Adrenal gland (tissue), 12 donors: ENCODE measurements around the gene CLDN18. TPM values are rescaled to one million over a fixed set of nuclear protein-coding genes. Genes with fewer than 3 reads are reported as not detected.

Experiments used
- DNase-seq, 7 donors: peaks; one replicate each; pipeline ENCODE4 v3.0.0-alpha.2; 2019 to 2020
- H3K27ac ChIP-seq, 5 donors: fragments of 200-600 bp; sonication (generic) in 4 of 5; 1 replicate in 3 of 5; 2 replicates in 2 of 5; pipeline versions ENCODE4 v1.5.1 to v1.8.0; 2016 to 2020; ENCODE audit warnings: mild to moderate bottlenecking in 1 of 5
- H3K27me3 ChIP-seq: fragments of 200-600 bp; 2 replicates; pipeline ENCODE4 v1.8.0; 2021
- H3K36me3 ChIP-seq, 2 donors: fragments of 200-600 bp; replicated peaks in 1 of 2; 1 replicate in 1 of 2; 2 replicates in 1 of 2; pipeline versions ENCODE4 v1.5.1 to v1.8.0; 2018 to 2022
- H3K4me1 ChIP-seq, 2 donors: fragments of 200-600 bp; replicated peaks in 1 of 2; 1 replicate in 1 of 2; 2 replicates in 1 of 2; pipeline versions ENCODE4 v1.5.1 to v1.8.0; 2018 to 2021
- H3K4me3 ChIP-seq, 4 donors: fragments of 200-600 bp; sonication (generic) in 3 of 4; one replicate each; pipeline ENCODE4 v1.5.1; 2016 to 2018
- H3K9me3 ChIP-seq, 3 donors: fragments of 200-600 bp; sonication (generic) in 1 of 3; replicated peaks in 1 of 3; 1 replicate in 2 of 3; 2 replicates in 1 of 3; pipeline versions ENCODE4 v1.5.1 to v1.8.0; 2016 to 2021
- CTCF ChIP-seq, 6 experiments: fragments of 450-650 bp in 4 of 6; fragments of 200-600 bp in 2 of 6; sonication (generic) in 1 of 6; IDR thresholded peaks; 1 replicate in 5 of 6; 2 replicates in 1 of 6; pipeline versions ENCODE4 v1.5.1 to v1.8.0; 2016 to 2021; ENCODE audit warnings: antibody characterized with exemption in 6 of 6, mild to moderate bottlenecking in 2 of 6, moderate library complexity in 1 of 6
- POLR2A ChIP-seq, 2 donors: fragments of 450-650 bp; IDR thresholded peaks; one replicate each; pipeline ENCODE4 v1.6.1; 2017; ENCODE audit warnings: antibody characterized with exemption in 2 of 2, mild to moderate bottlenecking in 2 of 2, moderate library complexity in 1 of 2
- WGBS, 4 donors: extraction: QIAGEN DNeasy Blood & Tissue Kit in 2 of 4; methylation state at CpG; one replicate each; pipeline versions ENCODE4 v1.1.5 to v1.1.7; 2013 to 2017; 5-methylcytosine and 5-hydroxymethylcytosine counted together
- intact Hi-C, 2 donors: fragments of 100-400 bp; cut with DNase I; formaldehyde crosslinking; loops; one replicate each; pipeline versions ENCODE4 v1.14.1 to v1.15.0; 2022 to 2023
- polyA plus RNA-seq, 3 donors: library from polyadenylated mRNA; stranded (reverse); fragments of 200-250 nt in 2 of 3; fragments of 350-450 nt in 1 of 3; fragmentation: Illumina TruSeq in 1 of 3; extraction: RNeasy Lipid Tissue Mini Kit (QIAGEN cat#74804) in 1 of 3; gene quantifications; one replicate each; pipeline ENCODE4 v1.2.3, GENCODE V29; 2013 to 2014
- total RNA-seq, 9 donors: library from RNA; depleted of rRNA in 4 of 9; stranded (reverse); fragments of >200 nt in 4 of 9; fragments of 120-200 nt in 1 of 9; fragmentation: NEBNext Ultra II Directional in 1 of 9; extraction: Animal tissue kit (Norgen Biotek cat#: 25700) in 1 of 9; gene quantifications; one replicate each; pipeline versions ENCODE4 v1.1.0 to v1.2.4, GENCODE V29; 2013 to 2023
- donor health status: healthy with polysubstance abuse.
- donor health status: Bipolar disorder and iron deficiency.
- donor health status: DM: yes; HTN: yes; CAD: no.
- donor health status: DM: no; HTN: no; CAD: no.
- donor health status: DM: no; HTN: no; CAD: no.
- donor health status: DM: yes; HTN: yes; CAD: no.

CLDN18 gene
- total and polyA plus RNA-seq, 12 donors = 0.03 to 0.31 (median 0.21) TPM; not detected in 8

- 88 to 95% (median 93%) methylated on average over 3 of the region's 3 CpGs for WGBS, 4 donors
- DNase-seq = no peak
- intact Hi-C loops = no loop called here
Measured at GRCh38 chr3:138032567-138032966, 22.6 kb downstream of the CLDN18 start.

GRCh38 chr3:138033202-138033691 is 23.3 kb downstream of the CLDN18 start:
- Histone ChIP-seq H3K9me3 (no peaks in the 10 kb centered on the region), H3K4me1 (no peaks in the 10 kb centered on the region), H3K4me3 (no peak overlapping the region), H3K27ac (no peak overlapping the region), H3K27me3 (no peaks in the 10 kb centered on the region), H3K36me3 (no peaks in the 10 kb centered on the region)
- TF ChIP-seq CTCF (IDR thresholded peaks at IDR 0.05) = no peak
- TF ChIP-seq POLR2A (IDR thresholded peaks at IDR 0.05) = no peak
- no peak for DNase-seq
- WGBS, 4 donors = 96 to 100% (median 99%) methylated on average over 2 of the region's 2 CpGs
- intact Hi-C loops = no loop called here

More at GRCh38 chr3:138032567-138032966, 22.6 kb downstream of the CLDN18 start:
- no peak for TF ChIP-seq CTCF (IDR thresholded peaks at IDR 0.05)
- Histone ChIP-seq H3K4me1 (no peaks in the 10 kb centered on the region), H3K4me3 (no peak overlapping the region), H3K9me3 (no peaks in the 10 kb centered on the region), H3K27ac (no peak overlapping the region), H3K27me3 (no peaks in the 10 kb centered on the region), H3K36me3 (no peaks in the 10 kb centered on the region)

- TF ChIP-seq POLR2A (IDR thresholded peaks at IDR 0.05) (no peak), CTCF (IDR thresholded peaks at IDR 0.05) (no peak)
- peak in 4 of 7 donors; percentile 19 to 31 (median 24) for DNase-seq
- Histone ChIP-seq H3K4me1 (no peaks in the 10 kb centered on the region), H3K36me3 (no peaks in the 10 kb centered on the region), H3K27me3 (no peaks in the 10 kb centered on the region), H3K9me3 (no peaks in the 10 kb centered on the region), H3K27ac (no peak overlapping the region), H3K4me3 (no peak overlapping the region)
- 32 to 80% (median 55%) methylated on average over 1 of the region's 1 CpG for whole genome bisulfite sequencing, 4 donors
- intact Hi-C loops = no loop called here
Measured at GRCh38 chr3:138034918-138035317, 25.0 kb downstream of the CLDN18 start.

- intact Hi-C loops = no loop called here
- Histone ChIP-seq H3K4me1 (no peaks in the 10 kb centered on the region), H3K9me3 (no peaks in the 10 kb centered on the region), H3K27ac (no peak overlapping the region), H3K36me3 (no peaks in the 10 kb centered on the region), H3K27me3 (no peaks in the 10 kb centered on the region), H3K4me3 (no peak overlapping the region)
- no peak for DNase-seq
- TF ChIP-seq POLR2A (IDR thresholded peaks at IDR 0.05) (no peak), CTCF (IDR thresholded peaks at IDR 0.05) (no peak)
- WGBS, 4 donors = 72 to 87% (median 78%) methylated on average over 2 to 3 of the region's 3 CpGs
Measured at GRCh38 chr3:138036572-138036971, 26.6 kb downstream of the CLDN18 start.
